Neural crest cell (in vitro differentiated cells): ENCODE measurements around the gene AATK. TPM values are rescaled to one million over a fixed set of nuclear protein-coding genes. Genes with fewer than 3 reads are reported as not detected.

Experiments used
- DNase-seq: peaks from one replicate; pipeline ENCODE4 v3.0.0; 2021; ENCODE audit warnings: low read depth, mixed read lengths, low spot score
- H3K27ac Mint-ChIP-seq: one replicate; pipeline ENCODE4 v1.8.0; 2021; ENCODE audit warnings: mild to moderate bottlenecking, mixed read lengths; ENCODE audit not compliant: unreplicated experiment
- H3K27me3 Mint-ChIP-seq: 2 replicates; pipeline ENCODE4 v1.8.0; 2021; ENCODE audit warnings: low read depth, mild to moderate bottlenecking, mixed read lengths
- H3K36me3 Mint-ChIP-seq: 2 replicates; pipeline ENCODE4 v1.8.0; 2021; ENCODE audit warnings: low read depth, mild to moderate bottlenecking, mixed read lengths
- H3K4me1 Mint-ChIP-seq: 2 replicates; pipeline ENCODE4 v1.8.0; 2021; ENCODE audit warnings: mixed read lengths
- H3K4me3 Mint-ChIP-seq: one replicate; pipeline ENCODE4 v1.8.0; 2021; ENCODE audit warnings: mild to moderate bottlenecking, mixed read lengths
- H3K9me3 Mint-ChIP-seq: 2 replicates; pipeline ENCODE4 v1.8.0; 2021; ENCODE audit warnings: mixed read lengths
- CTCF ChIP-seq: fragments of 200-600 bp; sonication (generic); conservative IDR thresholded peaks from 2 replicates; pipeline ENCODE4 v1.5.0; 2021; ENCODE audit warnings: antibody characterized with exemption, mild to moderate bottlenecking
- total RNA-seq: library from RNA; stranded (reverse); gene quantifications from 2 replicates; pipeline ENCODE4 v1.2.1, GENCODE V29; 2021

AATK gene
- total RNA-seq, 1 donor from 2014 or later, result 6.0 TPM

DNA sequence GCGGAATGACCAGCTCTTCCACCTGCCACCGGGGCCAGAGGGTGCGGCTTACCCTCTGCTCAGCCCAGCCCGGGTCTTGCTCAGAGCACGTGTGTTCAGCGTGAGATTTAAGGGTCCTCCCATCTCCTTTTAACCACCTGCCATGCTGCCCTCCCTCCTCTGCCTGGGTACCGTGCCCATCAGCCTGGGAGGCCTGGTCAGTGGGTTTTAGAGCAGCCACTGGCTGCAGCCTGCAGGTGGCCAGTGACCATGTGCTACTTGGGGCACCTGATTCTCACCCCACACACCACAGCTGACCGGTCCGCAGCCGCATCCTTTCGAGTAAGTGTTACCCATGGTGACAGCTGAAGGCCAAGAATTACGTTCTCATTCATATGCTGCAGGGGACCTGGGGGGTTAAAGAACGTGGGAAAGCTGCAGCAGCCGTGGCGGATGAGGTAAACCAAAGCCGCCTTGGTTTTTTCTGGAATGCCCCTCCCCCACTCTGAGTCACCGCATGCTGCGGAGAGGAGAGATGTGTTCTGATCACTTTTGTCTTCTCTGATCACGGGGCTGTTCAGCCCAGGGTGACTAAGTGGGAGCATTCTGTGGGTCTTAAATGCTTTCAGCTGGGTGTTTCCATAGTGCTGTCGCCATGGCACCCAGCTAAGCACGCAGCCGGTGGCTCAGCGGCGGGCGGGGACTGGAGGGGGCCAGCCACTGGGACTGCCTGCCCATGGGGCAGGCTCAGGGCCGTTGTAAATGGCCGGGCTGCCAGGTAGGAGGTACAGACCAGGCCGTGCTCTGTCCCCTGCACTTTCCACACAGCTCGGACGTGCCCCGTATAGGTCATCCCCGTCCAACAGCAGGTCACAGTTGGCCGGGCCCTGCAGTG lies 71.3 kb downstream of the AATK start:
- Mint-ChIP-seq H3K36me3 (no peaks in the 10 kb centered on the region), H3K4me3 (peak overlapping the region; percentile 77), H3K27ac (peak overlapping the region; percentile 99), H3K4me1 (peaks cover 48% of the 10 kb centered on the region), H3K9me3 (no peaks in the 10 kb centered on the region), H3K27me3 (no peaks in the 10 kb centered on the region)
- peak; percentile 11 for TF ChIP-seq CTCF
- peak; percentile 79 for DNase-seq

DNA sequence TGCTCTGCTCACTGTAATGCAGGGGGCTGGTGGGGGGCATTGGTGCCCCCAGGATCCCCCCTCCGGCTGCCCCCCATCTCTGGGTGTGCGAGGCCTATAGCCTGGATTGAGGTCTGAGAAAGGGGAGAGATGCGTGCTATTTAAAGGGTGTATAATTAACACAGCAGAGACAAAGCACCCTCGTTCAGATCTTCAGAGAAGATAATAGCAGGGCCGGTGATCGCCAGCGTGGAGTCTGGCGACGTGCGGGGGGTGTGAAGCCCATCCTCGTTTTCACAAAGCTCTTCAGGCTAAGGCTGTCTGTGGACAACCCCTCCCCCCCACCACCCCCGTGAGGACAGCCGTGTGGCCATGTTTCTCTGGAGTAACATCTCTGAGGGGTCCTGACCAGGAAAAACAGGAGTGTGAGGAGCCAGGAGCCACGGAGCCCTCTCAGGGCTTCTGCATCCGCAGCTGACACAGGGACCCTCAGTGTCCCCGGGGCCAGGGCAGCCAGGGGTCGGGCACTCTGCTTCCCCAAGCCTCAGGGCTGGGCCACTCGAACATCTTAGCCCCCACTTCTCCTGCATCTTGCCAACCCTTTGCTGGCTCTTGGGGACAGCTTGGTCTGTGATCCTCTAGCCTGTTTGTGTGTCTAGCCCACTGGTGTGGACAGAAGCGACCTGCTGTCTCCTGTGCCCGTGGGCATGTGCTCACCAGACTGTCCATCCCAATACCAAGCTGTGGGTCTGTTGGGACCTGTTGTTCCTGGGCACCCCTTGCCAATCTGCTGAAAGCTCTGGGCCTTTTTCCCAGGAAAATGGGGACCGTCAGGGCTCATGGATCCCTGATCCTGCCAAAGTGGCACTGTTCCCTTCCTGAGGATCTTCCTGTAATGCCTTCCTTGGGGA lies 72.2 kb downstream of the AATK start:
- H3K27me3 Mint-ChIP-seq, result no peaks in the 10 kb centered on the region
- peak overlapping the region; percentile 77 for H3K4me3 Mint-ChIP-seq
- H3K4me1 Mint-ChIP-seq, result peaks cover 48% of the 10 kb centered on the region
- TF ChIP-seq CTCF, result no peak
- H3K36me3 Mint-ChIP-seq, result no peaks in the 10 kb centered on the region
- no peak for DNase-seq
- no peaks in the 10 kb centered on the region for H3K9me3 Mint-ChIP-seq
- peak overlapping the region; percentile 99 for H3K27ac Mint-ChIP-seq

DNA sequence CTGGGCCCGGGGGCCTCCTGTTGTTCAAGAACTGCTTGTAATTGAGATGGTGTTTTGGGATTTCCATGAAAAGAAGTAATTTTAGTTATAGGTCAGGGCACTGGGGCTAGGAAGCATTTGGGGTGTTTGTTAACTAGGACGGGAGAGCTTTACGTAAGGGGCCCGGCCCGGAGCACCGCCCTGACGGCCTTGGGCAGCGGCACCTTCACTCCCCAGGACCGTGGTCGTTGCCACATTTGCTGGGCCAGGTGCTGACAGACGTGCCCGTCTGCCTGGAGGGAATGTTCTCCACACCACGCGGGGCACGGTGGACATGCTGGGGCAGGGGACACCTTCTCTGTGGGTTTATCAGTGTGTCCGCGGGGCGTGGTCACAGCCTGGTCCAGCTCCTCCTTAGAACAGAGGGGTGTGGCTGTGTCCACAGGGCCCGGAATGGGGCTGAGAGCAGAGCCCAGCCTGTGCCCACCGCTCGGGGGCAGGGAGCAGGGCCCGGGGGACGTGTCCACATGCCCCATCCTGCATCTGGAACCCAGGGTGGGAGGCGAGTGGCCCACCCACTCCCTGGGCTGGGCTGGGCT lies 73.4 kb downstream of the AATK start:
- Mint-ChIP-seq H3K4me1 (peaks cover 48% of the 10 kb centered on the region), H3K9me3 (no peaks in the 10 kb centered on the region), H3K36me3 (no peaks in the 10 kb centered on the region), H3K27me3 (no peaks in the 10 kb centered on the region), H3K27ac (peak overlapping the region; percentile 86), H3K4me3 (no peak overlapping the region)
- no peak for TF ChIP-seq CTCF
- no peak for DNase-seq

DNA sequence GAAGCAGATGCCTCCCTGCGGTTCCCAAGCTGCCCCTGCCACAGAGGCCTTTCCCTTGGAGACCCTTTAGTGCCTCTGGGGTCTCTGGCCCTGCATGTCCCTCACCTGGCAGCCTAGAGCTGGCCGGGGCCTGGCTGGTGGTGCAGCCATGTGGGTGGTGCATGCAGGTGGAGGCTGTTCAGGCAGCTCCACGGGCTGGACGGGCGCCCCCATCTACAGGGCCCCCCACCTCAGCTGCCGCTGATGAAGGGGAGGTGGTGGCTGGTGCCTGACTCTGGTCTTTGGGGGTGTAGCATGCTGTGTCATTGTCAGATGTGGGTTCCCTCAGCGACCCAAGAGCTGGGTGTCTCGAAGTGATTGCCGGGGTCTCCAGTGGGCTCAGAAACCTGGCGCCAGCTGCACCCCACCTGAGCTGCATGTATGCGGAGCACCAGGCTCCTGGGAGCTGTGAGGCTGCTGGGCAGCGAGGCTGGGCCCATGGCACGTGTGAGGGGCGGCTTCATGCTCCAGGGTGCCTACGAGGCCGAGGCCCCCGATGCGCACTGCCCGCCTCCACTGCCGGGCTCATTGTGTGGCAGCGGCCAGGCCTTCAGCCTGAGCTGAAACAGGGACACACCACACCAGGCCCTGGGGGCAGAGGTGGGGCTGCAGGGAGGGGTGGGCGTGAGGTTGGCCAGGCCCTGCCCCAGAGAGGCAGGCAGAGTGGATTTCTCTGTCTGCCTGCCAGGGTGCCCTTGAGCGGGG lies 74.1 kb downstream of the AATK start:
- Mint-ChIP-seq H3K4me1 (peaks cover 43% of the 10 kb centered on the region), H3K4me3 (no peak overlapping the region), H3K27me3 (no peaks in the 10 kb centered on the region), H3K27ac (peak overlapping the region; percentile 86), H3K36me3 (no peaks in the 10 kb centered on the region), H3K9me3 (no peaks in the 10 kb centered on the region)
- no peak for DNase-seq
- no peak for TF ChIP-seq CTCF

DNA sequence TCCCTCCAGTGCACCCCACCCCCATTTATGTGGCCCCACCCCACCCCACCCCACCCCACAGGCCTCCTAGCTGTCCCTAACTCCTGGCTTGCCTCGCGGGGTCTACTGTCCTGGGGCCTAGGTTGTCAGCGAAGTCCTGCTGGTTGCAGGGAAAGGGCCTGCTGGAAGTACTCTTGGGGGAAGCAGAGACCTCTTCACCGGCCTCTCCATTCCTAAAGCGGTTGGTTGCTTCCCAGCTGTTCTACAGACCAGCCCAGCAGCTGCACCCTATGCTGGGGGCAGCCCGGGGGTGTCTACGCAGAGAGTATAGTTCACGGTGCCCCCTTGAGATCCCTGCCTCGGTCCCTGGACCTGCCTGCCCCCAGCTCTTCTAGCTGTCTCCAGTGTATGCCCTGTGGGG lies 74.9 kb downstream of the AATK start:
- H3K4me3 Mint-ChIP-seq, result no peak overlapping the region
- H3K4me1 Mint-ChIP-seq, result peaks cover 36% of the 10 kb centered on the region
- no peak overlapping the region for H3K27ac Mint-ChIP-seq
- no peak for TF ChIP-seq CTCF
- H3K27me3 Mint-ChIP-seq, result no peaks in the 10 kb centered on the region
- no peaks in the 10 kb centered on the region for H3K36me3 Mint-ChIP-seq
- no peaks in the 10 kb centered on the region for H3K9me3 Mint-ChIP-seq
- DNase-seq, result no peak
